Activated naive CD8-positive, alpha-beta T cell treated with anti-CD3 and anti-CD28 coated beads, Interleukin-2, amount 50 U/mL, for 16 hours (primary cell): Measurements from ENCODE around the gene GPC5.

Experiments used
- DNase-seq: peaks from one replicate; pipeline ENCODE4 v3.0.0-alpha.2; 2020; ENCODE audit warnings: low read depth, low spot score

The GPC5 gene

DNA sequence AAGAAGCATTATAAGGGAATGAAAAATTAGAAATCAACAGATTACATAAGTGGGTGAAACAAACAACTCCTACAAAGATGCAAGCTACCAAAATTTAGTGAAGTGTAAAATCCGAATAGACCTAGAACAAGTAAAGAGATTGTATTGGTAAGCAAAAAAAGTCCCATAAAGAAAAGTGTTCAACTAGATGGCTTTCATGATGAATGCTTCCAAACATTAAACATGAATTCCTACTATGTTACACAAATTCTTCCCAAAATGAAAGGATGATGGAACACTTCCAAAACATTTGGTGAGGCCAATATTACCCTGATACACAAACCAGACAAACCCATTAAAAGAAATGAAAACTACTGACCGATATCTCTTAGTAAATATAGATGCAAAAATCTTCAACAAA lies 139.0 kb downstream of the GPC5 start:
- DNase-seq = no peak

- DNase-seq = no peak
These were observed 141.1 kb downstream of the GPC5 start for GRCh38 chr13:91539286-91540157.

DNA sequence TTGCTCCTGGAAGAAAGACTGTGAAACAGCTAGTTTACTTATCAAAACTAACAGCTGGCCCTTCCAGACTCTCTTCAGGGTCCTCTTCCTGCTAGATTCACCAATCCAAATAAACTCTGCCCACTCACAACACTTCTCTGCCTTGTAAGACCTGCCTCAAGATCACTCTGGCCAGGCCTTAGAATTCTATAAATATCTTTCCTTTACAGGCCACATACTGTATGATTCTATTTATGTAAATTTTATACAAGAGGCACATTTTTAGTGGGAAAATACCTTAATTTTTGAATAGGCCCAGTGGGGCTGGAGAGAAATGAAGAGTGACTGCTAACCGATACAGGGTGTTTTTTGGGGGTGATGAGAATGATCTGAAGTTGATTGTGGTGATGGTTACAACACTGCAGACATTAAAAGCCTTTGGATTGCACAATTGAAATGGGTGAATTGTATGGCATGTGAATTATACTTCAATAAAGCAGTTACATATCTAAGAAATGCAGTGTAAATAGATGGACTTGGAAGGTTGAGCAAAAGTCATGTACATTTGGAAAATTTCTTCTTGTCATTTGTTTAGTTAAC lies 141.8 kb downstream of the GPC5 start:
- DNase-seq = no peak

DNA sequence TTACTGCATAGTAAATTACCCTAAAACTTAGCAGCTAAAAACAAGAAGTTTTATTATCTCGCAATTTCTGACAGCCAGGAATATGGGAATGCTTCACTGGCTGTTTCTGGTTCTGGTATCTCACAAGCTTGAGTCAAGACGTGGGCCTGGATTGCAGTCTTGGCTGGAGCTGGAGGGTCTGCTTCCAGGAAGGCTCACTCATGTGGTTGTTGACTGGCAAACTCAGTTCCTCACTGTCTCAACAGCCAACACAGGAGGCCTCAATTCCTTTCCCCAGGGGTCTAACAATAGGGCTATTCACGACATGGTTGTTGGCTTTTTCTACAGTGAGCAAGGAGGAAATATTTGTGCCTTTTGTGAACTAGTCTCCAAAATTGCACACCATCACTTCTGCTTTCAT lies 146.3 kb downstream of the GPC5 start:
- DNase-seq = no peak

DNA sequence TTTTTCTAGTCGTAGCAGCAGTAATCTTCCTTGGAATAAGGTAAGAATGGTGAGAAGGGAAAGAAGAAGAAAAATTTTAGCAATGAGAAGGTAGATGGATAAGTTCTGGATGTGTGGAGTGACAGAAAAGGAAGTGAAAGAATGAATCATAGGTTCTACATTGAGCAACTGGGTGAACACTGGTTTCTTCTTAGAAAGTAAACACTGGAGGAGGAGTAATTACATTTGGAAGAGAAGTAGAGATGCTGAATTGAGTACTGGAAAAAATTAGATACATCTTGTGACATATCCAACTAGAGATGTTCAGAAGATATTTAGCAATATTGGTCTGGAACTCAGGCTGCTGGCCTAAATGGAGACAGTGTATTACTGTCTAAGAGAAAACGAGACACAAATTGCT lies 148.5 kb downstream of the GPC5 start:
- no peak for DNase-seq

DNA sequence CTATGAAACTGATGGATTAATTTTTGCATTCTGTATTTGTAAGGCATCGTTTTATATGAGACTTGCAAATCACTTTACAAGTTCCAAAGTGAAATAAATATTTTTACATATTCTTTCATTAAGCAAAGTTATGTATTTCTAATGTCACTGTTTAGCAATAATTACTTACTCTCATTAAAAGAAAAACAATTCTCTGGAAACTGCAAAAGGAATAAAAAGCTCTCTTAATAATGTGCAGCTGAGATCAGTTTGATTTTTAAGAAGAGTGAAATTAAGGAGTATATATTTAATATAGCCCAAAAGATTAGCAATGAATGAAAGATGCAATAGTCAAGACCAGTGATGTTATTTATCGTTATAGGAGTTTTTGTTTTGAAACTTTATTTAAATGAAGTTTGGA lies 155.2 kb downstream of the GPC5 start:
- DNase-seq = no peak

DNA sequence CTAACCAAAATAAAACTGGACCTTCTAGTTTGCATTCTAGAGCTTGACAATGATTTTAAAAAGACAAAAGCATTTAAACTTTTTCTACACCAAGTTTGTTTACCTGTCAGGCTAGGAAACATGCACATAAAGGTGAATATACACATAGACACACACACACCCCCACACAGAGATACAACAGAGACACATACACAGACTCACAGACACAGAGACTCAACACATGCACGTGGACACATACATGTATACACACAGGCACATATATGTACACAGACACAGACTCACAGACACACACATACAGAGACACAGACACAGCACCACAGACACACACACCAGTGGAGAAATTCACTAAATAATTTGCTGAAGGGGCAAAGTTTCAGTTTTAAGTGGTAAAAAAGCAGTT lies 155.7 kb downstream of the GPC5 start:
- DNase-seq = no peak

GRCh38 chr13:91557328-91558090 lies 159.1 kb downstream of the GPC5 start:
- DNase-seq = no peak

DNA sequence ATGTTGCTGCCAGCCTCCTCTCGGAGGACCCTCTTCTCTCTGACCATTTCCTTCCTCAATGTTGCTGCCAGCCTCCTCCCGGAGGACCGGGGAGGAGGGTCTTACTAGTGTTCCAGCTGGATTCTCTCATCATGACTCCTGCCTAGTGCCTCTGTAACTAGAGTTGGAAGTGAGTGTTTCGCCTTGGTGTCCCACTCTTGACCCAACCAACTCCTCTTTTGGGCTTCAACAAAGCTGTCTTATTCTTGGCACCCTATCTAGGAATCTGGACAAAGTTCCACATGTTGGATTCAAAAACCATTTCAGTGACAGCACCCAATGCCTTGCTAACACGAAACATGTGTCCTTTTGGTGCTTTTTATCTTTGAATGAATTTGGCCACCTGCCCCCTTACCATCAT lies 165.4 kb downstream of the GPC5 start:
- no peak for DNase-seq

- DNase-seq = no peak
These were observed 166.0 kb downstream of the GPC5 start for GRCh38 chr13:91564396-91564795.

DNA sequence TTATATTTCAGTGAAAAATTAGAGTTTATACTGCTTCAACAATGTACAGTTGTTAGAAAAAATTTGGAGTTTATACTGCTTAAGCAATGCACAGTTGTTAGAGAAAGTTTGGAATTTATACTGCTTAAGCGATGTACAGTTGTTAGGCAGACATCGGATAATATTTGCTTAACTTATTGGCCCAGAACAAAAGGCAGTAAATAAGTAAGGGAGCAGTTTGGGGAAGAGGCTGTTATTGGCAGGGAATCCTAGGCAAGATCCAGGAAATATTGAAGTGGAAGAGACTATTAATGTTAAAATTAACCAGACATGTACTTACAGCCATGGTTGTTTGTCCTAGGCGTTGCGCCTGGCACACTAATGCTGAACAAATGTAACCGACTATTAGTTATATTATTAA lies 166.9 kb downstream of the GPC5 start:
- DNase-seq = no peak

DNA sequence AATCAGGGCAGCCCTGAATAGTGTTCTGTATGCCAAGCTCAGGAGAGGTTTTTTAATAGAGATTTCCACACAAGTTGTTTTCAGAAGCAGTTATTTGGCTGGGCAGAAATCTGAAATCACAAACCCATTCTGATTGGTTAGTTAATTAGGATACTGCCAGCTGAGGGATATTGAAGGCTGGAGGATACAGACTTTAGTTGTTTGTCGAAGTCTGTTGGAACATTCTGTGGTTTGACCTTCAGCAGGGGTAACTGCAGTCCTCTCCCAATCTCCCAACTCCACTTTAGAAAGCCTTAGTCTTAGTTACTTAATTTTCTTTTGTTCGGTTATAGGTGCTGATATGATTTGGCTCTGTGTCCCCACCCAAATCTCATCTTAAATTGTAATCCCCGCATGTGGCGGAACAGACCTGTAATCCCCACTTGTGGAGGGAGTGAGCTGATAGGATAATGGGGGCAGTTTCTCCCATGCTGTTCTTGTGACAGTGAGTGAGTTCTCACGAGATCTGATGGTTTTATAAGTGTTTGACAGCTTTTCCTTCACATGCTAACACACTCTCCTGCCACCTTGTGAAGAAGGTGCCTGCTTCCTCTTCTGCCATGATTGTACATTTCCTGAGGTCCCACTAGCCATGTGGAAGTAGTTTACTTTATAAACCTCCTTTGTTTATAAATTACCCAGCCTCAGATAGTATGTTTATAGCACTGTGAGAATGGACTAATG lies 169.2 kb downstream of the GPC5 start:
- DNase-seq = no peak

- no peak for DNase-seq
These were observed 173.3 kb downstream of the GPC5 start for GRCh38 chr13:91571681-91572080.

DNA sequence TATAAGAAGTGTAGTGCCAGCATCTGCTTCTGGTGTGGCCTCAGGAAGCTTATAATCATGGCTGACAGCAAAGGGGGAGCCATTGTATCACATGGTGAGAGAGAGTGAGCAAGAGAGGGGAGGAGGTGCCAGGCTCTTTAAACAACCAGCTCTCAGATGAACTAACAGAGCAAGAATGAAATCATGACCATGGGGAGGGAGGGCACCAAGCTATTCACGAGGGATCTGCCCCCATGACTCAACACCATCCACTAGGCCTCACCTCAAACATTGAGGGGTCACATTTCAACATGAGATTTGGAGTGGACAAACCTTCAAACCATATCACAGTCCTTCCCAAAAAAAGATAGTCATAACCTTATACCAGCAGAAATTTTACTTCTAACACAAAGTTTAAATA lies 174.0 kb downstream of the GPC5 start:
- DNase-seq = no peak

DNA sequence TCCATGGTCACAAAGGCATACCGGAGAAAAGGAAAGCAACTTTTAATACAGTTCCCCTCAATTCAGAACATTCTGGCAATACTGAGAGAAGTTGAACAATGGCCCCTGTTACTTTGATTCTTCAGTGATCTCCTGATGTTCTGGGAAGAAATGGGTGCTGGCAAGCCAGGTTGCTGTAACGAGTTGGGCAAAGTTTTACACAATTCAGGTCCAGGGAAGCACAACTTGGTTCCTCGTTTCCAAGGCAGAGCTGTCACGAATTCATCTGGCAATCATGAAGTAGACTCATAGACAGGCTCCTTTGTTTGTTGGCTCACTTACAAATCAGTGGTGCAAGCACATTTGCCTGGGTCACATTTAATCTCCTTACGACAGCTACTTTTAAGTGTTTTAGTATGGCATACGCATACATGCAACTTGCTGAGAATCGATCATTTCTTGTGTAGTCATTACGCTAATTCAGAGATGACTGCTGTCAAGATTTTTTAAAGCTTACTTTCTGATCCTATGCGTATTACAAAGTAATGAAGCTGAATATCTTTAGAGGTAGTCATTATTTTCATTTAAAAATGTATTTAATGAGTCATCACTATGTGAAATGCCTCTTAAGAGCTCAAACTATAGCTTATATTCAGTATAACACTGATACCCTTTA lies 174.7 kb downstream of the GPC5 start:
- no peak for DNase-seq

GRCh38 chr13:91574766-91575165 lies 176.3 kb downstream of the GPC5 start:
- DNase-seq = no peak

GRCh38 chr13:91576590-91576989 lies 178.2 kb downstream of the GPC5 start:
- DNase-seq = no peak

DNA sequence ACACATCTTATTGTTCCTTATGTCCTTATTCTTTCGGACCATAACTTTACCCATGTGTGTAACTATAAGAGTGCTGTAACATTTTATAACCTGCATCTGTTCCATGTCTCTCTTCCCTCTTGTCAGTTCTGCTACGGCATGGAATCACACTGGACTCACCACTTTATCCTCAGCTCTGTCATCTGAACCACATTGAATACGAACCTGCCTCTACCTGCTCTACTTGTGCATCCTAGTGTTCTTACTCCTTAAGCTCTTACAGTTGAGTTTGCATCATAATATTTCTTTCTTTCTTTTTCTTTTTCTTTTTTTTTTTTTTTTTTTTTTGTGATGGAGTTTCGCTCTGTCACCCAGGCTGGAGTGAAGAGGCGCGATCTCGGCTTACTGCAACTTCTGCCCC lies 180.9 kb downstream of the GPC5 start:
- DNase-seq = no peak

DNA sequence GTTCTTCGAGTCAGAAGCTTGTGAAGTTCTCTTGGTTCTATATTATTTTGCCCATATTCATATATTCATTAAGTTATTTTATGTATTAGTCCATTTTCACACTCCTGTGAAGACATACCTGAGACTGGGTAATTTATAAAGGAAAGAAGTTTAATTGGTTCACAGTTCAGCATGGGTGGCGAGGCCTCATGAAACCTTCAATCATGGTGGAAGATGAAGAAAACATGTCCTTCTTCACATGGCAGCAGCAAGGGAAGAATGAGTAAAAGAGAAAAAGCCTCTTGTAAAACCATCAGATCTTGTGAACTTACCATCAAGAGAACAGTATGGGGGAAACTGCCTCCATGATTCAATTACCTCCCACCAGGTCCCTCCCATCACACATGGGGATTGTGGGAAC lies 182.3 kb downstream of the GPC5 start:
- no peak for DNase-seq

DNA sequence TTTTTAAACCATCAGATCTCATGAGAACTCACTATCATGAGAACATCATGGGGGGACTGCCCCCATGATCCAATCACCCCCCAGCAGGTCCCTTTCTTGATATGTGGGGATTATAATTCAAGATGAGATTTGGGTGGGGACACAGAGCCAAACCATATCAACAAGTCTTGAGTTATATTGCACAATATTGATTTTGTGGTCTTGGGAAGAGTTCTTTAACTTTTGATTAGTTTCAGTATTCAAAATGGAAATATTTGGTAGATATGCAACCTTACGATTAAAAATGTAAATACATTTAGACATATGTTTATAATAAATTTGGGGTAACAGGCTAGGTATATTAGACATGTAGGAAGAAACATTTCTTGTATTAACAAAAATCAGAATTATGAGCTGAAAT lies 188.2 kb downstream of the GPC5 start:
- no peak for DNase-seq

DNA sequence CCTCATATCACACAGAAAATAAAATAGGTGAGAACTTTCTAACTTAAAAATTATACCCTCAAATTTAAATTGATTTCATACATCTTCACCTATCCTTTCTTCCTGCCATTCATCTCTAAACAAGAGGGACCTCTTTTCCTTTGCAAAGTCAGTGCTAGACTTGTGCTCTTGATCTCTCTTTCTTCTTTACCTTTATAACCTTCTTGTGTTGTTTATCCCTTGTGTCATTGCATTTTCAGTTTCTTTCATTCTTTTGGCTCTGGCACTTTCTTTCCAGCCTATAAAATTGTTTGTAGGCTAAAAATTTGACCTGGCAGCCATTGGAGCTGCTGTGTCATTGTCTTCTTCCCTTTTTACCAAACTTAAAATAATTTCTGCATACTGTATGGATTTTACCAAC lies 190.1 kb downstream of the GPC5 start:
- no peak for DNase-seq
